ENCODE results near the gene TBC1D30. TPM values are rescaled to one million over a fixed set of nuclear protein-coding genes. Genes with fewer than 3 reads are reported as not detected.

TBC1D30 gene
- total RNA-seq, 1 experiment from 2014 or later = 3.6 TPM

DNA sequence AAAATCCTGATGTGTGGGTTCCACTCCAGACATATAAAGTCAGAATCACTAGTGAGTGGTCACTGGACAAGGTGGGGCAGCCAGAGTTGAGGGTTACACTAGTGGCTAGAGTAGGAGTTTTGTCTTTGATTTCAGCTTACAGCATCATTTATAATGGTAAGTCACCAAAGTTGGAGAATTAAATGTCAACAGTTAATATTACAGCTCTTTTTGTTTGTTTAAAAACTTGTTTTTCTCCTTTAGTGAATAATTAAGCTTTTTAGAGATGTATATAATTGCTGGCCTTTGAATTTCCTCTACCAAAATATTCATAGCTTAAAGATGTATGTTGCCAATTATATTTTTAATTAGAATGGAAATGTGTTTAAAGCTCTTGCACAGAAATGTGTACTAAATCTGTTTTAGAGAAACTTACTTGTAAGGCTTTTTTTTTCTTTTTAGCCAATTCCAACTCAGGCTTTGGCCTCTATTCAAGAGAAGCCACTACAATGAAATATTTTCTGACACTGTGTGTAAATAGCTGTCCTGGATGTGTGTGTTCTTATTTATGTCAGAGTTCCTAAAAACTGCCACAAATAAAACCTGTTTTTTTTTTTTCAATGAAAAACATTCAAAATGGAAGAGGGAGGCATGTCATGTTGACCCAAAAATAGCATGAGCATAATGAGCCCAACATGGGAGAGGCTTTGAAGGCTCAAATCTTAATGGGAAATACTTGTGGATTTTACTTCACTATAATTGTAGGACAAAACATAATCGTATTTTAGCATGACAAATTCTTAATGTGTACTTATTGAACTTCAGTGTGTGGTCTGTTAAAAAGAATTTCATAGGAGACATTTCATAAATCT lies 92.2 kb downstream of the TBC1D30 start:
- ChIA-PET POLR2A (no interaction called here), CTCF (interaction anchor here (1.2 to 2.1 kb wide), 2 partner anchors 115 to 204 kb away, joined by 3 to 12 read pairs; partner anchors contain the start of gene WIF1)
- TF ChIP-seq PRDM15 (CRISPR knock-in tag; IDR thresholded peaks at IDR 0.05) (no peak), ZBTB21 (CRISPR knock-in tag; IDR thresholded peaks at IDR 0.05; ENCODE audit: borderline replicate concordance) (no peak), MAX (CRISPR knock-in tag; IDR thresholded peaks at IDR 0.05) (no peak), KAT7 (CRISPR knock-in tag; IDR thresholded peaks at IDR 0.05; ENCODE audit: borderline replicate concordance) (no peak), TCF7 (CRISPR knock-in tag; IDR thresholded peaks at IDR 0.05; ENCODE audit: low read depth) (no peak), ZNF232 (CRISPR knock-in tag; IDR thresholded peaks at IDR 0.05) (no peak), CREB1 (CRISPR knock-in tag; IDR thresholded peaks at IDR 0.05) (no peak), AR (CRISPR knock-in tag; IDR thresholded peaks at IDR 0.05) (no peak), HMGA2 (CRISPR knock-in tag; IDR thresholded peaks at IDR 0.05) (no peak), FOXP1 (CRISPR knock-in tag; IDR thresholded peaks at IDR 0.05; ENCODE audit: borderline replicate concordance) (no peak), ZNF396 (CRISPR knock-in tag; IDR thresholded peaks at IDR 0.05; ENCODE audit: borderline replicate concordance) (no peak)
- TF ChIP-seq, protein P1, sequence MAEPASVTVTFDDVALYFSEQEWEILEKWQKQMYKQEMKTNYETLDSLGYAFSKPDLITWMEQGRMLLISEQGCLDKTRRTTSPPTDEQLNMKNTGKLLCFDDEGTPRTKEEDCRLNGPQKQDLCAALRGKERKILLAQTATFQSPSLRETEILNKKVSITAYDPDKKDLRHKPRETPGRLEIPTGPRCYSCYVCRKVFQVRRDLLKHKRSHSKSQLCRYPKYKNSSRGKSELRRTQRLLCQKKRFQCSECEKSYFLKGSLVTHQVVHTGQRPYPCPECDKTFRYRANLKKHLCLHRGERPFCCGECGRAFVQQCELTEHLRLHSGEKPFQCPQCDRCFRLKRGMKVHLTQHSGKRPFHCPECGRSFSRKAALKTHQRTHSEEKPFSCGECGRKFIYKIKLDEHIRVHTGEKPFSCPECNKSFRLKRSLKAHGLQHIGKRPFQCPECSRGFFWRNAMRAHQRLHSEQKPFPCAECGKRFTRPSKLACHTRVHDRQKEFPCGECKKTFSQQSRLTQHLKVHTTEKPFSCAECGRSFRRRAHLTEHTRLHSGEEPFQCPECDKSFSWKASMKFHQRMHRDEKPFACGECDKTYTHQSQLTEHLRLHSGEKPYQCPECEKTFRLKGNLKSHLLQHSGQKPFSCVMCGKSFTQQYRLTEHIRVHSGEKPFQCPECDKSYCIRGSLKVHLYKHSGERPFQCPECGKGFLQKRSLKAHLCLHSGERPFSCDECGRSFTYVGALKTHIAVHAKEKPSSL (CRISPR knock-in tag; conservative IDR thresholded peaks at IDR 0.05) = no peak
- TF ChIP-seq, protein P2, sequence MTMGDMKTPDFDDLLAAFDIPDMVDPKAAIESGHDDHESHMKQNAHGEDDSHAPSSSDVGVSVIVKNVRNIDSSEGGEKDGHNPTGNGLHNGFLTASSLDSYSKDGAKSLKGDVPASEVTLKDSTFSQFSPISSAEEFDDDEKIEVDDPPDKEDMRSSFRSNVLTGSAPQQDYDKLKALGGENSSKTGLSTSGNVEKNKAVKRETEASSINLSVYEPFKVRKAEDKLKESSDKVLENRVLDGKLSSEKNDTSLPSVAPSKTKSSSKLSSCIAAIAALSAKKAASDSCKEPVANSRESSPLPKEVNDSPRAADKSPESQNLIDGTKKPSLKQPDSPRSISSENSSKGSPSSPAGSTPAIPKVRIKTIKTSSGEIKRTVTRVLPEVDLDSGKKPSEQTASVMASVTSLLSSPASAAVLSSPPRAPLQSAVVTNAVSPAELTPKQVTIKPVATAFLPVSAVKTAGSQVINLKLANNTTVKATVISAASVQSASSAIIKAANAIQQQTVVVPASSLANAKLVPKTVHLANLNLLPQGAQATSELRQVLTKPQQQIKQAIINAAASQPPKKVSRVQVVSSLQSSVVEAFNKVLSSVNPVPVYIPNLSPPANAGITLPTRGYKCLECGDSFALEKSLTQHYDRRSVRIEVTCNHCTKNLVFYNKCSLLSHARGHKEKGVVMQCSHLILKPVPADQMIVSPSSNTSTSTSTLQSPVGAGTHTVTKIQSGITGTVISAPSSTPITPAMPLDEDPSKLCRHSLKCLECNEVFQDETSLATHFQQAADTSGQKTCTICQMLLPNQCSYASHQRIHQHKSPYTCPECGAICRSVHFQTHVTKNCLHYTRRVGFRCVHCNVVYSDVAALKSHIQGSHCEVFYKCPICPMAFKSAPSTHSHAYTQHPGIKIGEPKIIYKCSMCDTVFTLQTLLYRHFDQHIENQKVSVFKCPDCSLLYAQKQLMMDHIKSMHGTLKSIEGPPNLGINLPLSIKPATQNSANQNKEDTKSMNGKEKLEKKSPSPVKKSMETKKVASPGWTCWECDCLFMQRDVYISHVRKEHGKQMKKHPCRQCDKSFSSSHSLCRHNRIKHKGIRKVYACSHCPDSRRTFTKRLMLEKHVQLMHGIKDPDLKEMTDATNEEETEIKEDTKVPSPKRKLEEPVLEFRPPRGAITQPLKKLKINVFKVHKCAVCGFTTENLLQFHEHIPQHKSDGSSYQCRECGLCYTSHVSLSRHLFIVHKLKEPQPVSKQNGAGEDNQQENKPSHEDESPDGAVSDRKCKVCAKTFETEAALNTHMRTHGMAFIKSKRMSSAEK (CRISPR knock-in tag; IDR thresholded peaks at IDR 0.05; ENCODE audit: borderline replicate concordance) = no peak
- ATAC-seq (no peak), DNase-seq (ENCODE audit: low spot score) (no peak)
- H3K27ac Mint-ChIP-seq = no peak overlapping the region
- H3K36me3 Mint-ChIP-seq = no peaks in the 10 kb centered on the region
- H3K4me1 Mint-ChIP-seq = peaks cover 20% of the 10 kb centered on the region
- H3K27me3 Mint-ChIP-seq (ENCODE audit: low read depth) = no peaks in the 10 kb centered on the region
- H3K4me3 Mint-ChIP-seq = no peak overlapping the region
- H3K9me3 Mint-ChIP-seq = no peaks in the 10 kb centered on the region

Data from WTC11 (cell line).